ENCODE data around the gene OR52E5. TPM values are rescaled to one million over a fixed set of nuclear protein-coding genes. Genes with fewer than 3 reads are reported as not detected.

OR52E5 gene
- total and polyA plus RNA-seq, 12 donors, result not detected

GRCh38 chr11:5930614-5931013 is 37.6 kb downstream of the OR52E5 start:
- Histone ChIP-seq H3K27ac (no peak overlapping the region), H3K9me3 (replicated peaks in 1 of 3) (no peaks in the 10 kb centered on the region), H3K4me1 (replicated peaks in 1 of 2) (no peaks in the 10 kb centered on the region), H3K4me3 (no peak overlapping the region), H3K27me3 (no peaks in the 10 kb centered on the region), H3K36me3 (replicated peaks in 1 of 2) (no peaks in the 10 kb centered on the region)
- TF ChIP-seq POLR2A (IDR thresholded peaks at IDR 0.05), result no peak
- TF ChIP-seq CTCF (IDR thresholded peaks at IDR 0.05), result no peak
- DNase-seq, result no peak
- WGBS, 4 donors, result 85 to 92% (median 87%) methylated on average over 5 to 19 of the region's 19 CpGs
- intact Hi-C loops (cut with DNase I), result no loop called here

GRCh38 chr11:5931061-5931460 is 38.1 kb downstream of the OR52E5 start:
- no peaks in the 10 kb centered on the region for H3K36me3 ChIP-seq (replicated peaks in 1 of 2)
- no peaks in the 10 kb centered on the region for H3K4me1 ChIP-seq (replicated peaks in 1 of 2)
- no peak overlapping the region for H3K27ac ChIP-seq
- intact Hi-C loops (cut with DNase I), result no loop called here
- WGBS, 4 donors, result 84 to 92% (median 89%) methylated on average over 8 of the region's 8 CpGs
- H3K4me3 ChIP-seq, result no peak overlapping the region
- no peak for DNase-seq
- no peak for TF ChIP-seq POLR2A (IDR thresholded peaks at IDR 0.05)
- TF ChIP-seq CTCF (IDR thresholded peaks at IDR 0.05), result no peak
- no peaks in the 10 kb centered on the region for H3K9me3 ChIP-seq (replicated peaks in 1 of 3)
- H3K27me3 ChIP-seq, result no peaks in the 10 kb centered on the region

- Histone ChIP-seq H3K27me3 (no peaks in the 10 kb centered on the region), H3K4me1 (replicated peaks in 1 of 2) (no peaks in the 10 kb centered on the region), H3K9me3 (replicated peaks in 1 of 3) (no peaks in the 10 kb centered on the region), H3K36me3 (replicated peaks in 1 of 2) (no peaks in the 10 kb centered on the region), H3K4me3 (no peak overlapping the region), H3K27ac (no peak overlapping the region)
- intact Hi-C loops (cut with DNase I), result no loop called here
- 90 to 94% (median 93%) methylated on average over 11 of the region's 11 CpGs for WGBS, 4 donors
- TF ChIP-seq CTCF (IDR thresholded peaks at IDR 0.05) (no peak), POLR2A (IDR thresholded peaks at IDR 0.05) (no peak)
- DNase-seq, result no peak
These were observed 39.7 kb downstream of the OR52E5 start for GRCh38 chr11:5932671-5933070.

GRCh38 chr11:5933116-5933515 is 40.1 kb downstream of the OR52E5 start:
- DNase-seq, result no peak
- Histone ChIP-seq H3K27me3 (no peaks in the 10 kb centered on the region), H3K4me3 (no peak overlapping the region), H3K9me3 (replicated peaks in 1 of 3) (no peaks in the 10 kb centered on the region), H3K36me3 (replicated peaks in 1 of 2) (no peaks in the 10 kb centered on the region), H3K4me1 (replicated peaks in 1 of 2) (no peaks in the 10 kb centered on the region), H3K27ac (no peak overlapping the region)
- TF ChIP-seq CTCF (IDR thresholded peaks at IDR 0.05), result no peak
- no peak for TF ChIP-seq POLR2A (IDR thresholded peaks at IDR 0.05)
- WGBS, 4 donors, result 84 to 93% (median 87%) methylated on average over 10 of the region's 10 CpGs
- intact Hi-C loops (cut with DNase I), result no loop called here
